ENCODE measurements around the gene RASGEF1C.
"Not testable (repeated sequence)": the region's sequence is repeated elsewhere in the genome, so short reads cannot be mapped to it uniquely, and the experiment has no call there.

RASGEF1C gene

DNA sequence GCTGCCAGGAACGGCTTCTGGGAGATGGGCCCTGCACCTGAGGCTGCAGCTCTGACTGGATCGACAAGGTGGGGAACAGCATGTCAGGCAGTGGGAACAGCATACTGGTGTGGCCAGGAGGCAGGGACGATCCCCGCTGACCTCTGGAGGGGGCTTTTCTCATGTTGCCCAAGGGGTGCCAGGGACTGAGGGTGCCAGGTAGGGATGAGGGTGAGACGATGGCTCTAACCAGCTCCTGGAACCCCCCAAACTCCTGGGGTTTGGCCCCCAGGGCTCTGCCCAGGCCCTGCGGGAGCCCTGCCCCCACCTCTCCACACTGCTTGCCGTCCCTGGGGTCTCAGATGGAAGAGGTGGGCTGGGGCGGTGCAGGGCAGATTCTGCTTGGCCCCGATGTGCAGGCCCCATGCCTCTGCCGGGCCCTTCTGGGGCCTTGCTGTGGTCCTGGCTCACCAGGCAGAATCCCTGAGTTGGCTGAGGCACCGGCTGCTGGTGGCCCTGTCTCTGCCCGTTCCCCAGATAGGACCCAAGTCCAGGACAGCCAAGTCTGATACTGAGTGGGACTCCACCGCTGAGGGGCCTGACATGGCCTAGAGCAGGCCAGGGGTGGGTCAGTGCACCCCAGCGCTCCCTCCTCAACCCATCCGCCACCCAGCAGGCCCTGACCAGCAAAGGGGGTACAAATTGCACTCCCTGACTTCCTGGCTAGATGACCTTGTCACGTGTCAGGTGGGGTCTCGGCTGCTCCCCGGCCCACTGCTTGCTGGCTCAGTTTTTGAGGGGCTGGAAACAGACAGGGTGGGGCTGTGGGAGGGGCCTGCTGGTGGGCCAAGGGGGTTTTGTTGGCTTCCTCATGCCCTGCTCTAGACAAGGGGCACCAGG lies 109.0 kb downstream of the RASGEF1C start:
- no peak for DNase-seq (ENCODE audit: low read depth)

DNA sequence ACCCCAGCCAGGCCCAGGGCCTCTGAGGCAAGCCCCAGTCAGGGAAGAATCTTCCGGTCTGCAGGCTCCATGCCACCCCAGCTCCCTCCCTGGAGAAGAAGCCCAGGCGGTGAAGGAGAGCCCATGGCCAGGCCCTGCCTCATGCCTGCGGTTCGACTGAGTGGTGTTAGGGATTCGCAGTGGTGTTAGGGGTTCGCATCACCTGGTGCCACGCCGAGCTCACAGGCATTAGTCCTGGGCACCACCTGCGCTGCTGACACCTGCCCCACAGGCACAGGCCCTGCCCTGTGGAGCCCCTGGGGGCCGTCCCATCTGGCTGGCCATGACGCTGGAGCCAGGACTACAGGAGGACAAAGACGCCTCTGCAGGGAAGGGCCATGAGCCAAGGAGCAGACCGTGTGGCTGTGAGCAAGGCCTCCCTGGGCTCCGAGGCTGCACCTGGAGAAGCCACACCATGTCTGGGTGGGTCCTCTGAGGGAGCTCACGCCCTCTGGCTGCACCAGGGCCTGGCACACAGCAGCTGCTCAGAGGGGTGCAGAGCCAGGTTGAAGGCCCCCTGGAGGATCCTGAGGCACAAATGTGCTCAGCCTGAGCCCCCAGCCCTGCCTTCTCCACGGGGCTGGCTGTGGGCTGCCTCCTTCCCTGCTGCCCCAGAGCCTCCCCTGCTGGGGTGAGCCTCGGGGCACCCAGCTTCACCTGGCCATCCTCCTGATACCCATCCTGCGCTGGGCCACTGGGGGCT lies 109.8 kb downstream of the RASGEF1C start:
- DNase-seq (ENCODE audit: low read depth) = no peak

DNA sequence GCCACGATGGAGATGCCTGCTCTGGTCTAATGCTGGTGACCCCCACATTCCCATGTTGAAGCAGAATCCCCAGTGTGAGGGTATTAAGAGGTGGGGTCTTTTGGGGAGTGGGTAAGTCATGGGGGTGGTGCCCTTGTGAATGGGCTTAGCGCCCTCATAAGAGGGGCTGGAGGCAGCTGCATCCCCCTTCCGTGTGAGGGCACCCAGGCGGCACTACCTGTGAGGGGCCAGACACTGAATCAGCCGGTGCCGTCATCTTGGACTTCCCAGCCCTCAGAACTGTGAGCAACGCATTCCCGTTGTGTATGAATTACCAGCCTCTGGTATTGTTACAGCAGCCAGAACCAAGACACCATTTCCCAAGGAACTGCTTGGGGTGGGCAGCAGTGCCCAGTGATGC lies 110.5 kb downstream of the RASGEF1C start:
- no peak for DNase-seq (ENCODE audit: low read depth)

DNA sequence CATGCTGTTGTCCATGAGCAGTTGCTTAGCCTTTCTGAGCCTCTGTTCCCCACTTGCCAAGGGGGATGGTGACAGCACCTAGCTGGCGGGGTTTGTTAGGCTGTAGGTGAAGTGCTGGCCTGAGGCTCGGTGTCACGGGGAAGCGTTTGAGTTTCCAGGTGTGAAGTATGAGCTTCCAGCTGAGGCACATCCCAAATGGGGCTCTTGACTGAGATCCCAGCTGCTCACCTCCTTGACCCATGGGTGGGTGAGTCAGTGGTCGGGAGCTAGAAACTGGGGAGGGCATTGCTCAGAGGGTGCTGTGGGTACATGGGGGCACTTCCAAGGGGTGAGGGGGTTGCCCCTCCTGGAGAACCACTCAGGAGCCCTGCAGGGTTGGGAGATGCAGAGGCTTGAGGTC lies 111.1 kb downstream of the RASGEF1C start:
- DNase-seq (ENCODE audit: low read depth) = no peak

DNA sequence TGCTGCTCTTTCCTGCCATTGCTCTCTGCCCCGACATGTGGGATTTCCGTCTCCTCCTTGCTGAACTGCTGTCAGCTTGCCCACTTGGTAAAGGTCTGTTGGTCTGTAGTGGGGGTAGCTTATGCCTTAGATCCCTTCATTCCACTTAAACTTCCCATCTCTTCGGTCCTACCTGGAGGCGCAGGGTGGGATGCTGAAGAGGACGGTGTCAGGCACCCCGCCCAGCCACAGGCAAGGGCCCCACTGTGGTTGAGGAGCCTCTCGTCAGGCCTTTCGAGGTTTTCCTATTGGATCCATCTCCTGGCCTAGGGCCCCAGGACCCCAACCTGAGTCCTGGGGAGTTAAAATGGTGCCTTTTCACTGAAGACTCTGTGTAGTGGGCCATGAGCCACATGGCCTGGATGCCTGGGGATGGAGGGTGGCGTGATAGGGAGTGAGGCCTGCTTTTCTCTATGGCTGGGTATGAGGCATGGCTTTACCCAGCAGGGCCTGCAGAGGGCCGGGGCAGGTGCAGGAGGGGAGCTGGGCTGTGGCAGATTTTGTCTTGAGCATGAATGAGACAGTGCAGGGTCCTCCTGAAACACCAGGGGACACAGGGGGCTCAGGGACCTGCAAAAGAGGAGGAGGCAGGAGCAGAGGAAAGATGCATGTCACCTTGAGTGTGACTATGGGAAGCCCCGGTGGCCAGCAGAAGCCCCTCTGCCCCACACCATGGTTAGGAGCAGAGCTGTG lies 111.7 kb downstream of the RASGEF1C start:
- no peak for DNase-seq (ENCODE audit: low read depth)

DNA sequence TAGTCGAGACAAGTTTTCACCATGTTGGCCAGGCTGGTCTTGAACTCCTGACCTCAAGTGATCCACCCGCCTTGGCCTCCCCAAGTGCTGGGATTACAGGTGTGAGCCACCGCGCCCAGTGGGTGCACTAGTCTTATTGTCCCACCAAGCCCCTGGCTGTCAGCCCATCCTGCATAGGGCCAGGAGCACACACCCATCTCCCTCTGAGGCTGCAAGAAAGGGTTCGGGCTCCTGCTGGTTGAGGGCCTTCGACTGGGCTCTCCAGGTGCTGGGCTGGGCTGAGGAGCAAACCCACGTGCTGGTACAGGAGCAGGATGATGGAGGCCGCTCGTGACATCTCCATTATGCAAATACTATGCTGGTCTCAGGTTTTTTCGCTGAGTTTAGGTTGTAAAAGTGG lies 112.4 kb downstream of the RASGEF1C start:
- DNase-seq (ENCODE audit: low read depth) = no peak

DNA sequence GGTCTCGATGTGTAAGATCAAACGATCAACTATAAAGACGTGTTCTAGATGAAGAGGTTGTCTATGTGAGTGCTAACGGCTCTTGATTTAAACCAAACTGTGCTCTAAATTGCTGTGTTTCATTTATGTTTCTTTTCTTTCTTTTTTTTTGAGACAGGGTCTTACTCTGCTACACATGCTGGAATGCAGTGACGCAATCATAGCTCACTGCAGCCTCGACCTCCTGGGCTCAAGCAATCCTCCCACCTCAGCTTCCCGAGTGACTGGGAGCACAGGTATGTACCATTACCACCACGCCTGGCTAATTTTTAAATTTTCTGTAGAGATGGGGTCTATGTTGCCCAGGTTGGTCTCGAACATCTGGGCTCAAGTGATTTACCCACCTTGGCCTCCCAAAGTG lies 113.5 kb downstream of the RASGEF1C start:
- no peak for DNase-seq (ENCODE audit: low read depth)

DNA sequence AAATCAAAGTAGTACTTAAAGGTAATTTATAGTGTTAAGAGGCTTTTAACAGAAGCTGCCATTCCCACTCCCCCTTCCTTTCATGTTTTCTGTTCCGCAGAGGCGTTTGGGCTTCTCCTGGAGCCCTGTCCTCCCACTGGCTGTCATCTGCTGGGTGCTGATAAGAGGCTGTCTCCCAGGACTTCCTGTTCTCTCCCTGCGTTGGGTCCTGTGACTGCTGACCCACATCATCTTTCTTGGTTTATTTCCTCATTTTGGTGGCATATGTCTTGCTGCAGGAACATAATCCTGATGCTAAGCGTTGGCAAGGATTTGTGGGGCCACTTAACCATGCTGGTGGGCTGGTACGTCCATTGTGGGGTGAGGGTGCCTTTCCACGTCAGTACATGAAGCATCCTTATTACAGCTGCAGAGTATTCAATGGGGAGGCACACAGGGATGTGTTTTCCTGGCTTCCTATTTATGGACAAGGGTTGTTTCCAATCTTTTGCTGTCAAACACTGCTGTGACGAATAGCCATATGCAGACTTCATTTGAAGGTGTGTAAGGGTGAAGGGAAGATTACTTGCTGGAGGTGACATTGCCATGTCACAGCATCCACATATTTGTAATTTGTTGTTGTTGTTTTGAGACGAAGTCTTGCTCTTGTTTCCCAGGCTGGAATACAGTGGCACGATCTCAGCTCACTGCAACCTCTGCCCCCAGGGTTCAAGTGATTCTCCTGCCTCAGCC lies 115.2 kb downstream of the RASGEF1C start:
- DNase-seq (ENCODE audit: low read depth) = no peak

DNA sequence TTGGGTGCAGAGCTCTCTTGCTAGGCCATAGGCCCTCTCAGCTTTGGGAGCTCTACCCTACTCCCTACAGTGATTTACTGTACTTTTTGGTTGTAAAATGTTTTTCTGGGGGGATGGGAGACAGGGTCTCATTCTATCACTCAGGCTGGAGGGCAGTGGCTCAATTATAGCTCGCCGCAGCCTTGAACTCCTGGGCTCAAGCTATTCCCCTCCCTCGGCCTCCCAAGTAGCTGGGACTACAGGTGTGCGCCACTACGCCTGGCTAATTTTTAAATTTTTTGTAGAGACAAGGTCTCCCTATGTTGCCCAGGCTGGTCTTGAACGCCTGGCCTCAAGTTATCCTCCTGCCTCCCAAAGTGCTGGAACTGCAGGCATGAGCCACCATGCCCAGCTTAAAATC lies 115.8 kb downstream of the RASGEF1C start:
- DNase-seq (ENCODE audit: low read depth) = no peak

DNA sequence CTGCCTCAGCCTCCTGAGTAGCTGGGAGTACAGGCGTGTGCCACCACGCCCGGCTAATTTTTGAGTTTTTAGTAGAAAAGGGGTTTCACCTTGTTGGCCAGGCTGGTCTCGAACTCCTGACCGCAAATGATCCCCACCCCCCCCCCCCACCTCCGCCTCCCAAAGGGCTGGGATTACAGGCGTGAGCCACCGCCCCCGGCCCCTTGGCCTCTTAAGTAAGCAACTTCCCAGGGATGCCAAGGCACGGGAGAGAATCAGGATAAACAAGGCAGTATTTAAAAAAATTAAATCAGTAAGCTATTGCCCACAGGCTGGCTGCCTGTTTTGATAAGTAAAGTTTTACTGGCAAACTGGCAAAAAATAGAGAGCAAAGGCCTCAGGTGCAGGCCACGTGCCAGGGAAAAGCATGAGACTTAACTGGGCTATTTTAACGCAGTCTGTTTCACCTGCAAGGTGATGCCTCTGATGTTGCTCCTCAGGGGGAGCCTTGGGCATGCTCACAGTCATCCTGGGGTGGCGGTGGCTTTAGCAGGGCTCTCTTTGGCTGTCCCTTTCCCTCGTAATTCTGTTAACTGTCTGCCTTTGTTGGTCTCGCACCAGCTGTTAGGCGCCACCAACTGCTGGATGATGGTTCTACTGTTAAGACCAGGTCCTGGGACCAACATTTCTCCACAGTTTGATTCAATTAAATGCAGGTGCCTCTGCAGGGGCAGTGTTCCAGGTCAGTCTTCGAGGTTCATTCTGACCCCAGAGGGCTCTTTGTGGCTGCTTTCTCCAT lies 118.1 kb downstream of the RASGEF1C start:
- no peak for DNase-seq (ENCODE audit: low read depth)

DNA sequence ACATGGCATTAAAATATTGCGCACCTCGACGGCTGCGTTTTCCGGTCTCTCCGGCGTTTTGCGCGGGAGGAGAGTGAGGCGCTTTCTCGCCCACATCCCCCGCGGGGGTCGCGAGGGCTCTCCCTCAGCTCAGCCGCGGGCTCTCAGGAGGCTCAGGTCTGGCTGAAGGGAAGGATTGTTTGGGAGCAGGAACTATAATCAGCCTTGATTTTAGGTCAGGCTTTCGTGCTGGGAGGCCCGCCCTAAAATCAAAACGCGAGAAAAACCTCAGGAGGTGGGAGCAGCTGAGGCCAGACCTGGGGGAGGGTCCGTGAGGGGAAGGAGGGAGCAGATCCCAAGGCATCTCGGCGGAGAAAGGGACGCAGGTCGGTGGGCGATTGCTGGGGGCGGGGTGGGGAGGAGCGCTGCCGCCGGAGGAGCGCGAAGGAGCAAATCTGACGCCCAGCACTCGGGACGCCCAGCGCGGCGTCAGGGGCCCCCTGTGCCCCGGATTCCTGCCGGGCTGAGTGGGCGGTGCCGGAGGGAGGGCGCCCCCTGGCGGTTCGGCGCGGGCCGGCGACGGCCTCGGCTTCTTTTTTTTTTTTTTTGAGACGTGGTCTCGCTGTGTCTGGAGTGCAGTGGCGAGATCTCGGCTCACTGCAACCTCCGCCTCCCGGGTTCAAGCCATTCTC lies 118.8 kb downstream of the RASGEF1C start:
- peak; percentile 63 for DNase-seq (ENCODE audit: low read depth)

DNA sequence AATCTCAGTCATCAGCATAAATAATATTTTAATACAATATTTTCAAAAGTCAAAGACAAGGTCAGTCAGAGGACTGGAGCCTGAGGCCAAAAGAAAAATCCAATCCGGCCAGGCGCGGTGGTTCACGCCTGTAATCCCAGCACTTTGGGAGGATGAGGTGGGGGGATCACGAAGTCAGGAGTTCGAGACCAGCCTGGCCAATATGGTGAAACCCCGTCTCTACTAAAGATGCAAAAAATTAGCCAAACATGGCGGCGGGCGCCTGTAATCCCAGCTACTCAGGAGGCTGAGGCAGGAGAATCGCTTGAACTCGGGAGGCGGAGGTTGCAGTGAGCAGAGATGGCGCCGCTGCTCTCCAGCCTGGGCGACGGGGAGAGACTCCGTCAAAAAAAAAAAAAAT lies 119.4 kb downstream of the RASGEF1C start:
- not testable (repeated sequence) for DNase-seq (ENCODE audit: low read depth)

DNA sequence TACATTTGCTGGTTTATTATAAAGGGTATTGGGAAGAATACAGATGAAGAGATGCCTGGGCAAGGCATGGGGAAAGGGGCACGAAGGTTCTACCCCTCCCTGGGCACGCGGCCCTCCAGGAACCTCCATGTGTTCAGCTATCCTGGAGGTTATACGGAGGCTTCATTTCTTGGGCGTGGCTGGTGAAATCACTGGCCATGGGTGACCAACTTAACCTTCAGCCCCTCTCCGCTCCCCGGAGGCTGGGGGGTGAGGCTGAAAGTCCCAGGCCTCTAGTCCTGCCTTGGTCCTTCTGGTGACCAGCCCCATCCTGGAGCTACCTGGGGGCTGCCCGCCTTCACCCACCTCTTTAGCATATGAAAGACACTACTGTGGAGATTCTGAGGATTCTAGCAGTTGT lies 120.5 kb downstream of the RASGEF1C start:
- DNase-seq (ENCODE audit: low read depth) = no peak

DNA sequence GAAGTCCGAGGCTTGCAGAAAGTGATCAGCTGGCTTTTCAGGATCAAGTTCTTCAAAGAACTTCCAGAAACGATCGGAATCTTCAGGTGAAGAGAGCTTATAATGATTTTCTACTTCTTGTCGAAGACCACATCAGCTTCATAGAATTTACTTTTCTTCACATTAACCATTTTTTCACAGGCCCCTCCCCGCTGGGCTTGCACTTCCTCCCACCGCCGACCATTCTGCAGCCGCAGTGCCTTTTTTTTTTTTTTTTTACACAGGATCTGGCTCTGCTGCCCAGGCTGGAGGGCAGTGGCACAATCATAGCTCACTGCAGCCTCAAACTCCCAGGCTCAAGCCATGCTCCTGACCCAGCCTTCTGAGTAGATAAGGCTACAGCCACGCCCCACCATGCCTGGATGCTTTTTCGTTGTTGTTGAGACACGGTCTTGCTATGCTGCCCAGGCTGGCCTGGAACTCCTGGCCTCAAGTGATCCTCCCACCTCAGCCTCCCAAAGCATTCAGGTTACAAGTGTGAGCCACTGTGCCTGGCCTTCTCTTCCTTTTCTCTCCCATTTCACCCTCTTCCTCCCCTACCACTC lies 122.1 kb downstream of the RASGEF1C start:
- DNase-seq (ENCODE audit: low read depth) = no peak

DNA sequence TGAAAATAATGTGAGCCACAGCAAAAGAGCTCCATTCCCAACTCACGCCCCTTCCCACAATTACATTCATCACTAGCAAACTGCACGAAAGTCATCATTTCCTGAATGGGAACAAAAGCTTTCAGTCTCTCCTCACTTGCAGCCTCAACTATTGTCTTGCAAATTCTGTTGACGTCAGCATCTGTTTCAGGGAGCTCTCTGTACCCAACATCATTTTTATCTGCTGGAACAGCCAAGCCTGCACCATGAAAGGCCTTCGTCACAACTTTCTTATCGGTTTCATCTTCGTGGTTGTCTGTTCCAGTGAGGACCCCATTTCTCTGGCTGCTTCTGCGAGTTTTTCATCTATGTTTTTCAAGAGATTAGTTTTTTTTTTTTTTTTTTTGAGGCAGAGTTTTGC lies 123.2 kb downstream of the RASGEF1C start:
- DNase-seq (ENCODE audit: low read depth) = no peak

DNA sequence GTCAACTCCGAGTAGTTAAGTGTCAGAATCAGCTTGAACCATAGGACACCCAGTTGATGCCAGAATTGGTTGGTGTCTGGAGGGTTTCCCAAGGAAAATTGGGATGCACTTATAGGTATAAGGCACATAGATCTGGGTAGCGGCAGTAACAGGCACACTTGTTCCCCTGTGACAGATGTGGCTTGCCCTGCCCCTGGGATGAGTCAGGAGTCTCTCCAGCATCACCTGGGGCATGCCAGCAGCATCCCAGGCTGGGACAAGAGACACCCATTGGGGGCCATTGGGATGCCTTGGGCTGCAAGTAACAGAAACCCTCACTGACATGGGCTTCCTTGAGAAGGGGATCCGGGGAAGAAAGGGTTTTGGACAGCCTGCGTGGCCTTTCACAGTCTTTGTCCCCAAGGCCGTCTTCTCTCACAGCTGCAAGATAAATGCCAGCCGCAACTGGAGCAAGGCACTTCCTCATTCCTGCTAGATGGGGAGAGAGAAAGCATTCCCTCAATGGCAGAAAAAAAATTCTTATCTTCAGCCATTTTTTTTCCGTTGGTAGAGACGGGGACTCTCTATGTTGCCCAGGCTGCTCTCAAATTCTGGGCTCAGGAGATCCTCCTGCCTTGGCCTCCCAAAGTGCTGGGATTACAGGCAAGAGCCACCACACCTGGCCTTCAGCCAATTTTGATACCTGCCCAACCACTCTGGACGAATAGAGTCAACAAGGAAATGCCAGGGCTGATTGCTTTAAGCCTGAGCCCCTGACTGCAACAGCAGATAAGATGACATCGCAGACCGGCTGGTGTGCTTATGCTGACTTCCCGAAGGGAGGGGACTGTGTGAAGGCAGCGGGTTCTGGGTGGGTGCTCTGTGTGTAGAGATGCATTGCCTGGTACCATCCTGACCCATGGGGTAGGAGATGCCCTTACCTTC lies 124.1 kb downstream of the RASGEF1C start:
- no peak for DNase-seq (ENCODE audit: low read depth)

DNA sequence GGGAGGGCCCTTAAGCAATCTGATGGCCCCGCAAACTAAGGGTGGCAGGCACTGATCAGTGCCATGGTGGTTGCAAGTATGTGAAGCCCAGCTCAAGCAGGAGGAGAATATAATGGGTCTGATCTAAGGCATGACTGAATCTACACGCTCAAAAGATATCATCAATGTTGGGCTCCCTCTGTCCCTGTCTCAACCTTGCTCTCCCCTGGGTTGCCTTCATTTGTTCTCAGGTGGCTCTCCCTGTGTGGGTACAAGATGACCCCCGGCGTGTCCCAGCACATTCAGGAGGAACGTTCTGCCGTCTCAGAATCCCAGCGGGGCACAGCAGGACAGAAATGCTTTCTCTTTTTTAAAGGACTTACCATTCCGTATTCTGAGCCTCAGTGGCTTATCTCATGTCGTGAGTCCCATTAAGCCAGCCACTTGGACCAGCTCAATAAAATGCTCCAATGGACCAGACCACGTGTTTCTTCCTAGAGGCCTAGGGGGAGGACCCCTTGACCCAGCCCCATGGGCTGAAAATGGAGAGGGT lies 125.4 kb downstream of the RASGEF1C start:
- DNase-seq (ENCODE audit: low read depth) = no peak

DNA sequence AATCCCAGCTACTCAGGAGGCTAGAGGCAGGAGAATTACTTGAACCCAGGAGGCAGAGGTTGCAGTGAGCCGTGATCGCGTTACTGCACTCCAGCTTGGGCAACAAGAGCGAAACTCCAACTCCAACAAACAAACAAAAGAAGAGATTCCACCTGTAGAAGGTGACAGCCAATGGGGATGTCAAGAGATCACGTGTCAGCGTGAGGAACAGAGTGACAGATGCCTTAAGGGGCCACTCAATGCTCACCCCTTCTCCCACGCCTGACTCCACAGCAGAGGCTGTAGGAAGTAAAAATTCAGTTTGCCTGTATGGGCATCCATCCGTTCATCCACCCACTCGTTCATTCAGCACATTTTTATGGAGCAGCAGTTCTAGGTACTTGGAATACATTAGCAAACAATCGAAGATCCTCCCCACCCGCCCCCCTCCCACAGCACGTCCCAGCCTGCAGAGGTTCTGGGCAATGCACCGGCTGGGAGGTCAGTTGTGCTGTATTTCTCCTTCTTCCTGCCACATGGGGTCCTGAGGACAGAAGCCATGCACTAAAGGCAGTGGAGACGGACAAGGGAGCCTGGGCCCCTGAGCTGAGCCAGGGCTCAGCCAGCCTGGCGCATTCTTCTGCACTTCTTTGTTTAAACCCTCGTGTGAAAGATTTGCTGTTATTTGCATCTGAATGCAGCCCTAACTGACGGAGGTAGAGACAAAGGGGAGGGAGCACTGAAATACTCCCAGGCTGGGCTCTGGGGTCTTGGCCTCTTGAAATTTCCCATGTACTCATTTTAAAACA lies 126.2 kb downstream of the RASGEF1C start:
- no peak for DNase-seq (ENCODE audit: low read depth)

All from stimulated activated CD4-positive, alpha-beta T cell treated with anti-CD3 and anti-CD28 coated beads, Interleukin-2, amount 100 ng/mL, for 4 hours (primary cell).